Tibial nerve (tissue), 3 donors: ENCODE data around the gene GTPBP8.

Experiments
- POLR2A ChIP-seq, 2 donors: fragments of 450-650 bp; IDR thresholded peaks; one replicate each; pipeline ENCODE4 v1.6.1; 2017; ENCODE audit warnings: antibody characterized with exemption in 2 of 2, mild to moderate bottlenecking in 2 of 2, moderate library complexity in 2 of 2
- TF ChIP-seq, protein P1 (sequence below), 5 experiments: fragments of 200-600 bp in 3 of 5; fragments of 450-650 bp in 2 of 5; sonication (generic) in 3 of 5; IDR thresholded peaks; one replicate each; pipeline ENCODE4 v1.5.1; 2016 to 2019; ENCODE audit warnings: antibody characterized with exemption in 5 of 5, mild to moderate bottlenecking in 3 of 5, moderate library complexity in 2 of 5

DNA sequence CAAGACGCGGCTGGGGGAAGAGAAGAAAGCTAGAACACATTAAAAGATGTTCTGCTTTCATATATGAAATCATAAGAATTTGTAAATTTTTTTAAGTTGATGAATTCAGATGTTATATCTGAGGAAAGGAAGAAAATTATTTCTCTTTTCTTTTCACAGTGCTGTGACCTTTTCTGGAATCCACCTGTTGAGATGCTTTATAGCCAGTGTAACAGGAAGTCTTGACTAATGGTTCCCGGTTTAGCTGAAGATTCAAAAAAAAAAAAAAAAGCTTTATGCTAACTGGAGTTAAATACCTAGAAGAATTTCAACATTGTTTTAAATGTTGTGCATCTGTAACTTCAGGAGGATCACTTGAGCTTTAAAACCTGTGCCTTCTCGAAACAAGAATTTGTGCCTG lies 9.9 kb downstream of the GTPBP8 start:
- TF ChIP-seq, protein P1, sequence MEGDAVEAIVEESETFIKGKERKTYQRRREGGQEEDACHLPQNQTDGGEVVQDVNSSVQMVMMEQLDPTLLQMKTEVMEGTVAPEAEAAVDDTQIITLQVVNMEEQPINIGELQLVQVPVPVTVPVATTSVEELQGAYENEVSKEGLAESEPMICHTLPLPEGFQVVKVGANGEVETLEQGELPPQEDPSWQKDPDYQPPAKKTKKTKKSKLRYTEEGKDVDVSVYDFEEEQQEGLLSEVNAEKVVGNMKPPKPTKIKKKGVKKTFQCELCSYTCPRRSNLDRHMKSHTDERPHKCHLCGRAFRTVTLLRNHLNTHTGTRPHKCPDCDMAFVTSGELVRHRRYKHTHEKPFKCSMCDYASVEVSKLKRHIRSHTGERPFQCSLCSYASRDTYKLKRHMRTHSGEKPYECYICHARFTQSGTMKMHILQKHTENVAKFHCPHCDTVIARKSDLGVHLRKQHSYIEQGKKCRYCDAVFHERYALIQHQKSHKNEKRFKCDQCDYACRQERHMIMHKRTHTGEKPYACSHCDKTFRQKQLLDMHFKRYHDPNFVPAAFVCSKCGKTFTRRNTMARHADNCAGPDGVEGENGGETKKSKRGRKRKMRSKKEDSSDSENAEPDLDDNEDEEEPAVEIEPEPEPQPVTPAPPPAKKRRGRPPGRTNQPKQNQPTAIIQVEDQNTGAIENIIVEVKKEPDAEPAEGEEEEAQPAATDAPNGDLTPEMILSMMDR (IDR thresholded peaks at IDR 0.05), result no peak
- no peak for TF ChIP-seq POLR2A (IDR thresholded peaks at IDR 0.05)
